HG03460 (cell line): ENCODE results near the gene BICD2.

Experiments
- ATAC-seq: cut with Tn5 transposase; IDR thresholded peaks from one replicate; pipeline ENCODE4 v1.9.1; 2021; ENCODE audit not compliant: unreplicated experiment

BICD2 gene

DNA sequence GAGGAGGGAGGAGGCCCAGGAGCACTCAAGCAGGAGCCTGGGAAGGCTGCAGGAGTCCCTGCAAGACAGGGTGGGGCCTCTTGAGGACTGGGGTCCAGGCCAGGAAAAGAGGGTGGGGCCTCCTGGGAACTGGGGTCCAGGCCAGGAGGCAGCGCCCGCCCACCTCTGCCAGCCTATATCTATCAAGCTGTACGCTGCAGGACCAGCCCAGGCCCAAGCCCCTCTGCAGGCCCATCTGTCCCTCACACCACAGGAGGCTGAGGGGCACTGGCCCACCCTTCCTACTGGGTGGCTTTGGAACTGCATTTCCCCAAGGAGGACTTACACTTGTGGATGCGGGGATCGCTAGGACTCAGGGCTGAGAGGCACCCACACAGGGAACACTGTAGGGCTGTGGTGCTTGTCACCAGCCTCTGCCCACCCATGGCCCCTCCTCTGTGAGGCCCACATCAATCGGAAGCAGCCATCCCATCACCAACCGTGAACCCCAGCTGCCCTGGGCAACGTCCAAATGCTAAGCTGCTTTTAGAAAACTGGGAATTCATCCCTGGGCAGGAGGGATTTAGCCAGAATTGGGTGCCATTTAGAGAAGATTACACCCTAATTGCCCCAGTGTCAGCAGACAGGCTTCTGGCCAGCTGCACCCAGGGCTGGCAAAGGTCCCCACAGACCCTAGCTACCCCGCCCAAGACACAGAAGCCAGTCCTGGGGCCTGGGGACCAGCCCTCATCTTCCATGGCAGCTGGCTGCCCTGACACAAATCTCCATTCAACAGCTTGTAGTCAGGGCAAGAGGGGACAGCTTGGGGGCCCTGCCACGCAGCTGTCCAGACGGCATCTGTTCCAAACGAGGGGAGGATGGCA lies 15.3 kb downstream of the BICD2 start:
- ATAC-seq = no peak

DNA sequence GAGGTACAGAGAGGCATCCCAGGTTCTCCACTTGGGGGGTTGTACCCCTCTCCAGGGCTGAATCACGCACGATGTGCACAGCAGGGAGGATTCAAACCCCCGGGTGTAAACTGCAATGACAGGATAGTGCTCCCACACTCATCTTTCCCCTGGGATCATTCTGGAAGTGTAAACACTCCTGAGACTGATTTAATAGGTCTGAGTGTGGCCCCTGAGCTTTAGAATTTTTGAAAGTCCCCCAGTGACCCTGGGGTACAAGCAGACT lies 16.5 kb downstream of the BICD2 start:
- no peak for ATAC-seq

GRCh38 chr9:92747459-92748232 lies 17.0 kb downstream of the BICD2 start:
- no peak for ATAC-seq

GRCh38 chr9:92746567-92747458 lies 17.8 kb downstream of the BICD2 start:
- no peak for ATAC-seq

GRCh38 chr9:92745881-92746280 lies 18.8 kb downstream of the BICD2 start:
- ATAC-seq = no peak

DNA sequence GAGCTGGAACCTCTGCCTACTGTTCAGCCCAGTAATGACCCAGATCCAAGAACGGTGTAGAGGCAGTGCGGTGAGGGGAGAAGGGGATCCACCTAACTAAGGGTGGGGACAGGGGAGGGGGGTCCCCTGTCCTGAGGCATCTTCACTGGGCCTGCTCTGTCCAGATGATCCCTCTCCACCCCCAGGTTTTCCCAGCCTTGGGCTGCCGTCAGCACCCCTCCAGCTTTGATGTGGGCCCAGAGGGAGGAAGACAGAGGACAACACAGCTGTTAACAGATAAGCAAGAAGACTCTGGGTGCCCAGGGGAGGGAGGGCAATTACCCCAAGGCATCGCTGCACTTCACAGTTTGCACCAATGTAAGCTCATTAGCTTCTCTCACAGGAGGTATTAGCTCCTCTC lies 19.3 kb downstream of the BICD2 start:
- ATAC-seq = no peak

DNA sequence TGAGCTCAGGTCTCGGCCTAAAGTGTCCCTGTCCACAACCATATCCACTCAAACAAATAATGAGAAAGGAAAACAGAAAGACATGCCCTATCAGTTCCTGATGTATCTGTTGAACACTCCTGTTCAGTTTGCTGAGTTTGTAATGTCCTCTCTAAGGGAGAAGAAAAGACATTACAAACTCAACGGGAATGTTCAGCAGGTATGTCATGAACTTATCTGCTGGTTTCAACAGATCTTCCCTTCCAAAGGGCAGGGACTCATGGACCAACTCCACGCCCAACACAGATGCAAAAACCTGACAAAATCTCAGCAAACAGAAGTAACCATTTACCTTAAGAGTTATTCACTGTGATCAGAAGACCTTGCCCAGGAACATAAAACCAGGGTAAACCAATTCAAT lies 23.7 kb downstream of the BICD2 start:
- no peak for ATAC-seq

DNA sequence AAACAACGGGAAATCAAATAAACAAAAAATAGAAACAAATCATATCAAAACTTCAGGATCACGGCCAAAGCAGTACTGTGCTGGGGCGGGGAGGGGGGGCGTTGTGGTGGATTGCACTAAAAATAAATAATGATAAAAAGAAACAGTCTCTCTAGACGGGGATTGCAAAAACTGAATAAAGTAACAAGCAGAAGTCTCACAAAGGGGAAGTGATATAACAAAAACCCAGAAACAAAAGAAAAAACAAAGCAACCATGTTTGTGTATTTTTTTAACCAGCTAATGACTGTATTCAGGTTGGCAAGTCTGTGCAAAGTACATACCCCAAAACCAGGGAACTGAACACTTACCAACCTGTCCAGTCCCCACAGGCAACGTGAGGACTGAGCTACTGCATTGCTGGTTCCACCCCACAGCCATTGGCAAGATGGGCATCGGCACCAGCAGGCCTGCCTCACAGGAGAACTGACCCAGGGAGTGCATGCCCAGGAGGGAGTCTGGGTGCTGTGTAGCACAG lies 24.1 kb downstream of the BICD2 start:
- no peak for ATAC-seq

GRCh38 chr9:92740009-92740408 lies 24.6 kb downstream of the BICD2 start:
- ATAC-seq = no peak

DNA sequence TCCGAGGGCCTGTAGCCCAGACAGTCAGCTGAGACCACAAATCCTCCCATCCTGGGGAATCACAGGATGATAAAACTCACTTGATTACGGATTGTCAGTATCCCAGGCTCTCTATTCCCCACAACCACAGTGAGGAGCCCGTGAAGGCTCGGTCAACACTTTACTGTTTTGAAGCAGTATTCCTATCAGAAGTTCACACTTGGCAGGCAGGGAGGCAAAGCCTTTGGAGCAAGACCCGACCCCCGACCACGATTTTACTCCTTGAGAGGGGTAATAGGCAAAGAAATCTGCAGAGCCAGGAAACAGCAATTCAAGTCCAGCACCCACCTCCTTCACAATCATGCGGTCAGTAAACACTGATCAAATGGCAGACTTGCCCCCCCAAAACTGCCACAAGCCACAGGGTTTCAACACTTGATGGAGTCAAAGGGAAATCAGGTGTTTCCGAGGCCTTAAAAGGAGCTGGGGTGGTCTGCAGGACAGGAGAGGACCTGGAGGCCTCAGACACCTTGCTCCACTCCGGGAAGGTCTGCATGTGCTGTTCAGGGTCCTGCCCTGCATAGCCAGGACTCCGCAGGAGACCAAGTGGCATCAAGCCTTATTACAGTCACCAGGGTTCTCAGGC lies 25.2 kb downstream of the BICD2 start:
- no peak for ATAC-seq

DNA sequence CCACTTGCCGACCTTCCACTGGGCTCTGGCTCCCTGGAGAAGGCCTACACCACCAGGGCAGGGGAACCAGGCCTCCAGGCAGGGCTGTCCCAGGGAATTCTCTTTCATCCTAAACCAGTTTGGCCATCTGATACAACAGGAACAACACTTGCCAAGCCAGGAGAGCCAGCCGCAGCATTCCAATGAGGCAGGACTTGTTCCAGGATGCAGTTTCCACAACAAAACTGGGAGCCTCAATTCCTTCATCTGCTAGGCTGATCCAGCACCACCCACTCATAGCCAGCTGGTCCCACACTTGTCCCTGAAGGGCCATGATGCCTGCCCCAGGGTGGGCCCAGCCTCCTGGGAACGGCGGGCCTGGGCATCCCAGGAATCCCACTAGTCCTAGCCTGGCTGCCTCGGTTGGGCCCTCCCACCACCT lies 26.0 kb downstream of the BICD2 start:
- no peak for ATAC-seq

GRCh38 chr9:92737611-92738299 lies 26.9 kb downstream of the BICD2 start:
- no peak for ATAC-seq

DNA sequence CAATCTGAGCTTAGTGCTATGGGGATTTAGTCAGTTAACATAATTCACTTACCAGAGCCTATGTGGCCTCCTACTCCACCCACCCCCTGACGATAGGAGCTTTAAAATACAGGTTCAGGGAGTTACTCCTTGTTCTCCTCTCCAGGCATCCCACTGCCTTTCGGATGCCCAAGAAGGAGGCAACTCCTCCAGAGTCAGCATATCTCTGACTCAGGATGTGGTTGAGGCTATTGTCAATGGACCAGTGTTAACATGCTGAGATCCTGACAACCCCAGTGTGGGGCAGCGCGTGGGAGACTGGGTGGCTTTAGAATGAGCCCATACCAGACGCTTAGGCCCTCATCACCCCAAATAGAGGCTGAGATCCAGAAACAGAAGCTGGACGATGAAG lies 27.4 kb downstream of the BICD2 start:
- no peak for ATAC-seq

DNA sequence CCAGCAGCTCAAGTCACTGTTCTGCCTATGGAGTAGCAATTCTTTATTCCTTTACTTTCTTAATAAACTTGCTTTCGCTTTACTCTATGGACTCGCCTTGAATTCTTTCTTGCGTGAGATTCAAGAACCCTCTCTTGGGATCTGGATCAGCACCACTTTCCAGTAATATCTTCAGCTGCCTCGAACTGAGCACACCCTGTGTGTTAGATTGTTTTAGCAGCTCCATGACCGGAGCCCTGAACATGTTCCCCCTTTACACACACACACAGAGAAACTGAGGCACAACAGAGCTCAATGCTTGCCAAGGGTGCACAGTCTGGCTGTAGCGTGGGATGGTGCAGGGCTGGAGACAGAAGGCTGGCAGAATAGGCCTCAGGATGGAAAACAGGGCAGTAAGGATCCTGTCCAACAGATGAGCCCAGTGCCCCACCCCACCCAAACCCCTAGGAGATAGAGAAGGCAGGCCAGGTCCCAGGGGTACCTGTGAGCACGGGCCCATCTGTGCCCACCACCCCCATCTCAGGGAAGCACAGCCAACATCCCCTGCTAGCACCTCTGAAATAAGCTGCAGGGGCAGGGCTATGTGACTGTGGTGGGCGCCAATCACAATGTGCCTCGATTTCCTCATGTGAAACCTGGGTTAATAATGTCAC lies 27.9 kb downstream of the BICD2 start:
- no peak for ATAC-seq

GRCh38 chr9:92735636-92736562 lies 28.7 kb downstream of the BICD2 start:
- no peak for ATAC-seq

GRCh38 chr9:92734931-92735635 lies 29.6 kb downstream of the BICD2 start:
- ATAC-seq = no peak

DNA sequence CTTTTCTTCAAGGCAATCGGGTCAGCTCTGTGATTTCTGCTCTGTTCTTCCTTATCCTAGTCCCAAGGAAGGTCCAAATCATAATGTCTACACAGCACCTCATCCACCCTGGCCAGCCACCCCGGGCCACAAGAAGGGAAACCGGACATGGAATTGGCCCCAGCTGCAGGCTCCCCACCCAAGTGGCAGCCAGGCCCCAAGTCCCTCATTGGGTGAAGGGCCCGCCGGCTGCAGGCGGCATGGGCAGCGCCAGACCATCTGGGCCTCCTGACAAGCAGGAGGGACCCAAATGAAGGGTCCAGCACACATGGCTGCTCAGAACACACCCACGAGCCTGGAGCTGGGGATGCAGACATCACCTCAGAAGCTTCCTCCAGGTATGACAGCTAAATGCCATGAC lies 33.7 kb downstream of the BICD2 start:
- no peak for ATAC-seq

DNA sequence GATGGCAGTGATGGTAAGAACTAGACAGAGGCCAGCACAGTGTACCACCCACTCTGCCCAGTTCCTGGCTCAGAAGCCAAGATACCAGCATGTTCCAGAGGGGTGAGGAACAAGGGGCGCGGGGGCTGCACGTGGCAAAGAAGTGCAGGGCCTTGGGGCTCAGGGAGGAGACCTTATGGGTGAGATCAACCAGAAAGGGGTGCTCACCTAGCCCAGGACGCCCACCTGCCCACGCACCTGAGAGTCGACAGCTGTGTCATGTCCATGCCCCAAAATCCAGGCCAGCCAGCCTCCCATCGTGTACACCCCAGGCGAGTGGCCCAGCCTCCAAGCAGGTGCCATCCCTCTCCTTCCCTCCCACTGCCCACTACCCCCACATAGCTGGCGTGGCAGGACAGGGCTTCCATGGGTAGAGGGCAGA lies 34.9 kb downstream of the BICD2 start:
- no peak for ATAC-seq
